ENCODE data around the gene SLC41A3.

The SLC41A3 gene

DNA sequence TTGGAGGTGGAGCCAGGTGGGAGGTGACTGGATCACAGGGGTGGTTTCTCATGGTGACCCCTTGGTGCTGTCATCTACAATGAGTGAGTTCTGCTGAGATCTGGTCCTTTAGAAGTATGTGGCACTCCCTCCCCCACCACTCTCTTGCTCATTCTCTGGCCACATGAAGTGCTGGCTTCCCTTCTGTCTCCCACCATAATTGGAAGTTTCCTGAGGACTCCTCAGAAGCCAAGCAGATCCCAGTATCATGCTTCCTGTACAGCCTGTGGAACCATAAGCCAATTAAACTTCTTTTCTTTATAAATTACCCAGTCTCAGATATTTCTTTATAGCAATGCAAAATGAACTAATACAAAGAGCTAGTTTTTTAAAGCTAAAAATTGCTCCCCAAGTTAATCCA is 54.7 kb downstream of the SLC41A3 start:
- DNase-seq (ENCODE audit: low read depth in 2 of 3, low spot score in 2 of 3) = no peak

DNA sequence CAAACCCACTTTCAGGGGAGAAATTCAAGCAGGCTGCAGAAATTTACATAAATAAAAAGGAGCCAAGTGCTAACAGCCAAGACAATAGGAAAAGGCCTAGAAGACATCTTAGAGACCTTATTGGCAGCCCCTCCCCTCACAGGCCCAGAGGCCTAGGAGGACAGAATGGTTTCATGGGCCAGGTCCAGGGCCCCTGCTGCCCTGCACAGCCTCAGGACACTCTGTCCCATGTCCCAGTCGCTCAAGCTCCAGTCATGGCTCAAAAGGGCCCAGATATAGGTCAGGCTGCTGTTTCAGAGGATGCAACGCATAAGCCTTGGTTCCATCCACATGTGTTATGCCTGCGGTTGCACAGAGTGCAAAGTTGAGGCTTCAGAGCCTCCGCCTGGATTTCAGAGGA is 55.8 kb downstream of the SLC41A3 start:
- DNase-seq (ENCODE audit: low read depth in 2 of 3, low spot score in 2 of 3) = no peak

DNA sequence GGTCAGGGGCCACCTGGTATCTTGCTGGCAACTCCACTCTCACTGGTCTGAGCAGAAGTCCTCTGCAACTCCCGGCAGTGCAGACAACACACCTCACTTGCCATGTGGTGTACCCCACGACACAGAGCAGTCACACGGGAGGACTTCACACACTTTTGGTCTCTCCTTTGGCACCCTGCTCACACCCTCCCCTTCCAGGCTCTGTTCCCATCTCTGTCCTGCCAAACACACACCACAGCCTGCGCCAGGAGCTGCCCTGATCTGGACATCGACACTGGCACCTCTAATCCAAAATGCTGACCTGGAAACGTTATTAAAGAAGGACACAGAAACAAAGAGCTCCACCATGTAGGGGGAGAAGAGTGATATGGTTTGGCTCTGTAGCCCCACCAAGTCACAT is 57.2 kb downstream of the SLC41A3 start:
- DNase-seq (ENCODE audit: low read depth in 2 of 3, low spot score in 2 of 3) = no peak

DNA sequence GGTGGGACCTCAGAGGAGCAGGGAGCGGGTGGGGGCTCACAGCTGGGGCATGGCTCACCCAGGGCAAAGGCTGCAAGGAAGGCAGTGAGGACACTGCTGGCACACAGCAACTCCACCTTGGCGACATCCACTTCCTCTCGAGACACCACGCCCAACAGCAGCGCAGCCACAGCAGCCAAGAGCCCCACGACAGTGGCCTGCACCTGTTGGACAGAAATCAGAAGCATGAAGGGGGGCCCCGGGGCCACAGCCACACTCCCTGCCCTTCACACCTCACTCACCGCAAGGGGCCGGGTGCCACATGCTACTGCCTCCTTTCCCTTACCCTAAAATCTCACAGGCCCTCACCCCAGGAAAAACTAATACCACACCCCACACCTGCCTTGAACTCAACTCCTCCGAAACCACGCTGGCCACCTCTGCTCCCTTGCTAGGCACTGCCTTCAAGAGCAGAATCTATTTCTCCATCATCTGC is 57.6 kb downstream of the SLC41A3 start:
- DNase-seq (ENCODE audit: low read depth in 2 of 3, low spot score in 2 of 3) = no peak

DNA sequence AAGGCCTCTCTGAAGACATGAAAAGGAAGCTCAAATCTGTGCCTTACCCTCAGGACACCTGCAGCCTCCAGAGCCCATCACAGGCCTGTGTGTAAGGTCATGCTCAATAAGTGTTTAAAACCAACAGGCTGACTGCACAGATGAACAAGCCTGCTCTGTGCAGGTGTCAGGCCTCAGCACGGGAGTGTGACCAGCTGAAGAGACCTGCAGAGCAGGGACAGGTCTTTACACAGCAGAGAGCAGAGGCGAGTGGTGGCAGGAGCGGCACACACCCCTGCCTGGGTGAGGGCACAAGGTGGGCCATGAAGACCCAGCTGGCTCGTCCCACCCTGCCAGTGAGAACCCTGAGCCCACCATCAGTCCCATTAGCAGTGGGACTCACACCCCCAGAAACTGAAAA is 58.1 kb downstream of the SLC41A3 start:
- no peak for DNase-seq (ENCODE audit: low read depth in 2 of 3, low spot score in 2 of 3)

DNA sequence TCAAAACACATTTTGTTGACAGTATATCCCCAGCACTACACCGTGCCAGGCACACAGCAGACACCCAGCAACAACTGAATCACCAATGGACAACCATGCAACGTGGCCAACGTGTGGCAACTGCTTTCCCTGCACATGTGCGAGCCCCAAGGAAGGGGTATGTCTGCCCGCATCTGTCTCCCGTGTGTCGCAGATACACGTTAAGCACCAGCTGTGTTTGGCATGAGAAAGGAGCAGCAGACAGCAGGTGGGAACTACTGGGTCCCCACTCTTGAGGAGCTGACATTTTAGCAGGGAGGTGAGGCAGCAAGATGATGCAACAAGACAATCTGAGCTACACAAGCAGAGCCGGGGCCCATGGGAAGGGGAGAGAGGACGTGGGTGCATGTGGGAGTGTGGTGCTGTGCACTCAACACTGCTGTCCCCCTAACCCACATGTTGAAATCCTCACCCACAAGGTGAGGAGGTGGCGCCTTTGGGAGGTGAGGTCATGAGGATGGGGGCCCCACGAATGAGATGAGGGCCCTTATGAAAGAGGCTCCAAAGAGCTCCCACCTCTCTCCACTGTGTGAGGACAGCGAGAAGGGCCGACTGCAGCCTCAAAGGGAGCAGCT is 58.7 kb downstream of the SLC41A3 start:
- no peak for DNase-seq (ENCODE audit: low read depth in 2 of 3, low spot score in 2 of 3)

DNA sequence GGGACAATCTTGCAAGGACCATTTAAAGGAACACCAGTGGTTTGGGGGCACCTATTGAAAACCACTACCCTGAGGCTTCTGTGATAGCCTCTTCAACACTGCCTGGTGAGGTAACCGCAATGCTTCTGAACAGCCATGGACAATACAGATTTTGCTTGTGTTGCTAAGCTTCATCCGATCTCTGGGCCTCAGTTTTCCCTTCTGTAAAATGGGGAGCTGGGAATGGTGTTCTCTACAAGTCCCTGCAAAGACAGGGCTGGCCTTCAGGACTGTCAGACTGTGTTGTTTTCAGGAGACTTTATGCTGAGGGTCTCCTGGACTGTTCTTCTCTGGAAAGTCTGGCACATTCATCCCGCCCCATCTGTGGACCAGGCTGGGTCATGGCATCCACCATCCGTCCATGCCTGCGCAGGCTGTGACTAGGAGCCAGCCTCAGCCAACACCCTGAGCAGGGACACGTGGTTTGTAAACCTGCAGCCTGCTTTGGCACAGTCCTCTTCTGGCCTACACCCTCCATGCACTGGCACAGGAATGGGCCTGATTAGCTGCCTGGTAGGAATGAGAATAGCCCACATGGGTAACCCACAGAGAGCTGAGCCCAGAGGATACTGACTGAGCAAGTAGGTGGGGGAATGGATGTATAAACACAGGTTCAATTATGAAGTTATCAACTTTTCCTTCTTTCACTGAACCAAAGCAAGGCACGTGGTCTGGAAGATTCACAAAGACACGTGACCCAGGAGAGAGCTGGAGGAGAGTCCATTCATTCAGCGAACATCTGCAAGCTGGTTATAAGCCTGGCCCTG is 59.7 kb downstream of the SLC41A3 start:
- no peak for DNase-seq (ENCODE audit: low read depth in 2 of 3, low spot score in 2 of 3)

DNA sequence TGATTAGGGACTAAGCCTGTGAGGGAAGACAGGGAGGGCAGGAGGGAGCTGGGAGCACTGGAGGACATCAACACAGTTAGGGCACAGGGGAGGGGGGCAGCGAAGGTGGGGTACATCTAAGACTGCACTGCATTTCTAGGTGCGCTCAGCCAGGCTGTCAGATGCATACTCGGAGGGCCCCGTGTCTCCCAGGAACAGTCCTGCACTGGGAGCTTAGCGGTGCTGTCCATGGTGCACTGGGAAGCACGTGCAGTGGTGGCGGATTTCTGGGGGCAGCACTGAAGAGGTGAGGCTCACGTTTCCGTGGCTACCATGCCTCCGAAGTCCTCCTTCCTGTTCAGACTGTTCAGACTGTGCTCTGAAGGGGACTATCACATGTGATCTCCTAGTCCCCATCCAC is 60.5 kb downstream of the SLC41A3 start:
- DNase-seq (ENCODE audit: low read depth in 2 of 3, low spot score in 2 of 3) = no peak

DNA sequence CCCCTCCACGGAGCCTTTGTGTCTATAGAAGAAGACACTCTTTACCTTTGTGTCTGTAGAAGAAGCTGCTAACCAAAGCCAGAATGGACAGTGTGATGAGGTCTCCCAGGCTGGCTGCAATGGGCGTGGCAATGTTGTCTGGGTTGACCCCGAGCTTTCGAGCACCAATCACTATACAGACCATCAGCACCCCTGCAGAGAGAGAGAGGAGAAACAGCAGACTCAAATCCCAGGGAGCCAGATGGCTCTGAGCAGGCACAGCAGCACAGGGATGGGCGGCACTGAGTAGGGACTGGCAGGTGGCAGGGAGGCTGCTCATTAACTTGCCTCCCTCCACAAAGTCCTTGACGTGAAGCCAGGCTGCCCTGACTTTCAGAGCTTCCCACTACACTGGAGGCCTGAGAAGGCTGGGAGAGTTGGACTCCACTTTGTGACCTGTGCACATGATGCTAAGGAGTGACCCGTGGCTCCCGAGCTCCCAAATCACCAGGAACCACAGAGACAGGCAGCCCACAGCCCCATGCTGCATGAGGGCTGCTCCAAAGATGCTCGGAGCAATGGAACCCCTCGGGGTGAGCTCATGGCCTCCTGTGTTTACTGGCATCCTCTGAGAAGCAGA is 61.1 kb downstream of the SLC41A3 start:
- DNase-seq (ENCODE audit: low read depth in 2 of 3, low spot score in 2 of 3) = no peak

DNA sequence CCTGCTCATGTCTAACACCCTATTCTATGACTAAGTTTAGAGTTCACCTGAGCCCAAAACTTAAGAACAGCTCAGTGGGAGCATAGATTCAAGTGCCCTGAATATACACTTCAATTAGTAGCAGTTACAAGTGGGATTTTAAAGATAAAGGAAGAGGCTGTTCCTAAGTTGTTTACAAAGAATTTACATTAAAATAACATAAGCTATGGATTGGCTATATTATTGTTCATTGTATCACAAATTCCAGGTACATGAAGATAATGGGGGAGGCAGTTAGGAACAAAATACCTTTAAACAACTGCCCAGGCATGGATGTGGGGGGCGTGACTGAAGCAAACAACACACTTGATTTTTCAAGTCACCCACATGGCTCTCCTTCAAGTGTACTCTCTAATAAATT is 62.2 kb downstream of the SLC41A3 start:
- no peak for DNase-seq (ENCODE audit: low read depth in 2 of 3, low spot score in 2 of 3)

DNA sequence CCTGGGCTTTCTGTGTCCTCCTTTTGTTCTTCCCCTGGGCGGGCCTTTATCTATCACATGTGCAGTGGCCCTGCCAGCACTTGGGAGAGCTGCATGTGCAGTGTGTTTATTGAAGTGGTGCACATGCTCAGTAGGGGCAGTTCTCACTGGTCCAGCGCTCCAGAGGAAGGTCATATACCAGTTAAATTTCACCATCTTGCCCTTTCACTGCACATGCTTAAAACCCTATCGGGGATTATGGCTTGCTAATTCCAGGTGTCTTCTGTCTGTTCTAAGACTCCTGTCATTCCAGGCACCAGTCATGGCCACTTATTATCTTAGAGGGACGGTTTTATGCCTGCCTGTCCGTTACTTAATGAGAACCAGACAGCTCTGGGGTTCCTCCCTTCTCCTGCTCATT is 62.7 kb downstream of the SLC41A3 start:
- no peak for DNase-seq (ENCODE audit: low read depth in 2 of 3, low spot score in 2 of 3)

DNA sequence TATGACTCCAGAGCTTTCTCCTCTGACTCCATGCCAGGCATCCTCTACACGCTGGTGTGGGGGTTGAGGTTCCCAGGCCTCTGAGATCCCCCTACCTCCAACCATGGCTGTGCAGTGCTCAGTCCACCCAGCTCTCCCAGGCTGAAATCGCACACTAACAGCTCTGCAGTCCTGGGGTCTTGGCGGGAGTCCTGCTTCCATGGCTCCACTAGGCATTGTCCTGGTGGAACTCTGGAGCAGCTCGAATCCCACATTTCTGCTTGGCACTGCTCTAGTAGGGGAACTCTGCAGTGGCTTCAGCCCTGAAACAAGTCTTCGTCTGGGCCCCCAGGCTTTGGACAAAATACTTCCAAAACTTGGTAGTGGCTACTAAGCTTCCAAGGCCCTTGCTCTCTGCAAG is 64.2 kb downstream of the SLC41A3 start:
- no peak for DNase-seq (ENCODE audit: low read depth in 2 of 3, low spot score in 2 of 3)

DNA sequence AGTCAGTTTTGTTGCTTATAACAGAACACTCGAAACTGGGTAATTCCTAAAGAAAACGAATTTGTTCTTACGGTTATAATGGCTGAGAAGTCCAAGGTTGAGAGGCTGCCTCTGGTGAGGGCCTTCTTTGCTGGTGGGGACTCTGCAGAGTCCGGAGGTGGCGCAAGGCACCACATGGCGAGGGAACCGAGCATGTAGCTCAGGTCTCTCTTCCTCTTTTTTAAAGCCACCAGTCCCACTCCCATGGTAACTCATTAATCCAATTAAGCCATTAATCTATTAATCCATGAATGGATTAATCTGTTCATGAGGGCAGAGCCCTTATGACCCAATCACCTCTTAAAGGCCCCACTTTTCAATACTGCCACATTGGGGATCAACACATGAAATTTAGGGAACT is 64.9 kb downstream of the SLC41A3 start:
- DNase-seq (ENCODE audit: low read depth in 2 of 3, low spot score in 2 of 3) = no peak

DNA sequence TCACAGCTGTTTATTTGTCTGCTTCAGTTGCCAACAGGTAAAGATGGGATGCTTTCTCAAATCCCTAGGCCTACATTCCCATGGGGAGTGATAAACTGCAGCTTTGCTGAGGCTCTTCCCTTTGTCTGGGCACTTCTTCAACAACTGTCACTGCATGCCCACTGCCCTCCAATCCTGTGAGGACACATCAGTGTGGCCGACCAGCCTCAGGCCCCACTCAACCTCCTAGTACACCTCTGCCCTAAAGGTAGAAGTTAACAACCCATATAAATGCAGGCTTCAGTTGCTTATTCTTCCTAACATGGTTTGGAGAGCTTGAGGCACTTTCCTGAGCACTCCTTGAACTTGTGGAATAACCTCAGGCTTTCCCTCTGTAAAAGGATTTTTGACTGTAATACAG is 65.4 kb downstream of the SLC41A3 start:
- DNase-seq (ENCODE audit: low read depth in 2 of 3, low spot score in 2 of 3) = no peak

DNA sequence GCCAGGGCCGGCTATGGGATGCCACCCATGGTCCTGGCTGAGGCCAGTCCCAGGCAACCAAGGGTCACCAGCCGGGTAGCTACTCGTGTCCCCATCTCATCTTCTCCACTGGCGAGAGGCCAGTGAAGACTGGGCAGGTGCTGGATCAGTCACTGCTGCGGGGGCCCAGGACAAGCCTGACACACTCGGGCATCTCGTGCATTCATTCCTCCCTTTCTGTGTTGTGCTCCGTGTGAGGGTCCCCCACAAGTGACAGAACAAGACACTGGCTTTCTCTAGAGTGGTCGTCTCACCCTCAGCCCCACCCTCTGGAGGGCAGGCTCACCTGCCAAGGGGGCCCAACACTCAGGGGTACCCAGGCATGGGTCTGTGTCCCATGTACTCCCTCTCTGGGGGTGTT is 66.6 kb downstream of the SLC41A3 start:
- no peak for DNase-seq (ENCODE audit: low read depth in 2 of 3, low spot score in 2 of 3)

DNA sequence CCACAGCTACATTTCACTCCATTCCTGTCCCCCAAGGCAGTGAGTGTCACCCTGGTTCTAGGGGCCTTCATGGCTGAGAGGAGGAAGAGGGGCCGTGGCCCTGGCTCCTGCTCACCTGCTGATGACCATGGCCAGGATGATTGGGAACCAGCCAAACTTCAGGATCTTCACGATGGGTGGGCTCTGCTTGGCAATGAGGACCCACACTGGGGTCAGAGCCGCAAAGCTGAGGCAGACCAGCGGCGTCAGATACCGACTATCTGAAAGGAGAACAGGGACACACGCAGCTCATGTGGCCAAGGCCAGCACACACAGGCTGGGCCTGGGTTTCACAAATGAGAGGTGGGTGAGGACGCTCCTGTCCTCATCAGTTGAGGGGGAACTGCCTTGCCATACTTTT is 67.3 kb downstream of the SLC41A3 start:
- no peak for DNase-seq (ENCODE audit: low read depth in 2 of 3, low spot score in 2 of 3)

DNA sequence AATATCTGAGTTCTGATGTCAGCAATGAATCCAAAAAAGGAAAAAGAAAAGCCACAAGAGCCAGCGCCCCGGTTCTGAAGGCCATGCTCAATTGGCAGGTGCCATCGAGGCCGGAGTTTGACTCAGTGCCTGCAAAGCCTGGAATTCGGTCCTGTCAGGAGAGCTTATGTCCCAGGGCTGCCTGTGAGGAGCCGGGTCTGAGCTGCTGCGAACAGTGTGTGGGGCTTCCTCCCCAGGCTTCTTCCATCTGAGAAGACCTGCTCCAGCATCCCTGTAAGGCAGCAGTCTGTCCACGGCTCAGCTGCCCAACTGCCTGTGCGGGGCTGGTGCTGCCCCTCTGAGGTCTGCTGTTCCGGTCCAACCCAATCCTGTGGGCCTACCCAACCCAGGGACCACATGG is 68.8 kb downstream of the SLC41A3 start:
- no peak for DNase-seq (ENCODE audit: low read depth in 2 of 3, low spot score in 2 of 3)

DNA sequence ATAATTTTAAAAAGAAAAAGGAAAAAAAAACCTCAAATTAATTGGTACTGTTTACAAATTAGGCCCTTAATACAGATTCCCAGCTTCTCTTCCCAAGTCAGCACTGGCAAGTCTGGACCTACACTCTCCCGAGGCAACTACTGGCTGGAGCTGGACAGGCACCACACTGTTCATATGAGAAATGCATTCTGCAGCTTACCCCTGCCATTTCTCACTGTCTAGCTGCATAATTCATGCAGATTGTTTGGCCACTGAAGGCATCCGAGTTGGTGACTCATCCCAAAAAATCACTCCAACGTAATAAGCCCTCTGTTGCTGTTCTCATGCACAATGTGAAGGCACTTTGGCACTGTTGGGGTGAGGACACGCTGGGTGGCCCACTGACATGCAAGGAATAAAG is 69.7 kb downstream of the SLC41A3 start:
- DNase-seq (ENCODE audit: low read depth in 2 of 3, low spot score in 2 of 3) = no peak

DNA sequence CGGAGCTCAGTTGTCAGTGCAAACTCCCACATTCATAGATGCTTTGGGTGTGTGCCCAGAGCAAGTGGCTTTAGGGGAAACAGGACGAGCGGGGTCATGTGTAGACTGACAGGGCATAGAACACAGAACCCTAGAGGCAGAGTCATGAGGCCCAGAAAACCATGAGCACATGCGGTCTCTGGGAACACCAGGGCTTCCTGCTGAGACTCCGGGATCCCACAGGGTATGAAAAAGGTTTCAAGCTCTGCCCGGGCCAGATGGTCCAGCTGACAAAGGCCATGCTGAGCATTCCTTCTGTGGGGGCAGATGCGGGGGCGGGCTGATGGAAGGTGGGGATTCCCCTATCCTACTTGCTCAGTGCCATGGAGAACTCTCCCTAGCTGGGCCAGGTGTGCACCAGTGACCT is 70.2 kb downstream of the SLC41A3 start:
- no peak for DNase-seq (ENCODE audit: low read depth in 2 of 3, low spot score in 2 of 3)

DNA sequence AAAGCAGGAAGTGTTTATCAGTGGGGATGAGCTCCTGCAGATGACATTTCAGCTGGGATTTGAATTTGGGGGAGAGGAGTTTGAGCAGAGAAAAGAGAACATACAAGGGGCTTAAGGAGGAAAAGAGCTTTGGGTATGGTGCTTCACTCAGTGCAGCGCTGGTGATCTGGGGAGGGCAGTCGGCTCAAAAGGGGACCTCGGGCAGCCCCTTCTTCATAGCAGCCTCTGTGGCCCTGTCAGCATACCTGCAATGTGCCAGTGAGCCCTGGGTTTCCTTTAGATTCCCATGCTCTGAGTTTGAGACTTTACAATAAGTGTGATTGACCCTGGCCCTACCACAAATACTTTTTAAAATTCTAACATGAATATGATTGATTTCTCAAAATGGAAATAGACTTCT is 74.7 kb downstream of the SLC41A3 start:
- DNase-seq (ENCODE audit: low read depth in 2 of 3, low spot score in 2 of 3) = no peak

DNA sequence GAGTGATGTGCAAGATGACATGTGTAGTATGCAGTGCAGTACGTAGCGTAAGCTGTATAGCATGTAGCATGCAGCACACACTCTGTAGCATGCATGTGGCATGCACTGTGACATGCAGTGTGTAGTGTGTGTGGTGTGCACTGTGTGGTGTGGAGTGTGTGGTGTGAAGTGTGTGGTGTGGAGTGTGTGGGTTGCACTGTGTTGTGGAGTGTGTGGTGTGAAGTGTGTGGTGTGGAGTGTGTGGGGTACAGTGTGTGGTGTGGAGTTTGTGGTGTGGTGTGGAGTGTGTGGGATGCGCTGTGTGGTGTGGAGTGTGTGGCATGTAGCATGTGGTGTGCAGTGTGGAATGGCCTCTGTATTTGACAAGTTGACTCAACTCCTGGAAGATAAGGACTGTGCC is 75.7 kb downstream of the SLC41A3 start:
- no peak for DNase-seq (ENCODE audit: low read depth in 2 of 3, low spot score in 2 of 3)

DNA sequence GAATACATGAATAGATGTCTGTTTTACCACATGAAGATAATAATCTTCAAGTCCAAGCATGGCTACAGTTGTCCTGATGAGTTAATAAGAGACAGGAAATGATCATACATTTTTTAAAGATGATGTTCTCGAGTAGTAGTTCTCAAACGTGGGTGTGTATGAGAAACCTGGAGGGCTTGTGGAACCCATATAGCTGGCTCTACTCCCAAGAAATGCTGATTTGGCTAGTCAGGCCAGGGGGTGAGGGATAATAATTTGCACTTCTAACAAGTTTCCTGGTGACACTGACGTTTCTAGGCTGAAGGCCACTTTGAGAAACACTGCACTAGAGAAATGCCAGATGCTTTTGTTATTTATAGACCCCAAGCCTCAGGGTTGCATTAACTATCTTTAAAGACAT is 78.0 kb downstream of the SLC41A3 start:
- DNase-seq (ENCODE audit: low read depth in 2 of 3, low spot score in 2 of 3) = no peak

DNA sequence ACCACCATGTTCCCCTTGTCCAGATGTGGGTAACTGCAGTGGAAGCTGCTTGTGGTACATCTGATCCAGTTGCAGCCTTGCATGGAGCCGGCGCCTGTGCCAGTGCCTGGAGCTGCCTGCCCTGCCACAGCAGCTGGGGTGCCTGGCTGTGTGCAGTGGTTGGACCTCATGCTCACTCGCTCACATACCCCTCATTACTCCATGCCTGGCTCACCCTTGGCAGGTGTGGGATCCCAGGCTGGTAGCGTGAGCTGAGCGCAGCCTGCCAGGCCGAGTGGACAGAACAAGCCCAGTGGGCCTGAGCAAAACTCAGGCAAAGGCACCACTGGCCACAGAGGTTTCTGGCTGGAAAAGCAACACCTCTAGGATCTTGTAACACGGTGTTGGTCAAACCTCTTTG is 79.2 kb downstream of the SLC41A3 start:
- DNase-seq (ENCODE audit: low read depth in 2 of 3, low spot score in 2 of 3) = no peak

Measured in activated CD8-positive, alpha-beta memory T cell treated with anti-CD3 and anti-CD28 coated beads for 48 hours (primary cell).